Kidney epithelial cell (primary cell): ENCODE data around the gene PTPRD. TPM values are rescaled to one million over a fixed set of nuclear protein-coding genes. Genes with fewer than 3 reads are reported as not detected.

Experiments used
- DNase-seq: peaks from one replicate; pipeline ENCODE4 v3.0.0-alpha.2; 2010; ENCODE audit warnings: low read depth
- H3K27me3 ChIP-seq: 2 replicates; pipeline ENCODE4 v1.6.0; 2011; ENCODE audit warnings: low read length; ENCODE audit not compliant: control insufficient read depth, insufficient read depth
- H3K36me3 ChIP-seq: 2 replicates; pipeline ENCODE4 v1.5.1; 2011; ENCODE audit warnings: low read length; ENCODE audit not compliant: control insufficient read depth, insufficient read depth
- H3K4me3 ChIP-seq: 2 replicates; pipeline ENCODE4 v1.5.1; 2011; ENCODE audit warnings: low read depth, mild to moderate bottlenecking, control low read depth, low read length
- CTCF ChIP-seq: IDR thresholded peaks from 2 replicates; pipeline ENCODE4 v1.5.1; 2011; ENCODE audit warnings: mild to moderate bottlenecking, moderate library complexity, low read length, control low read depth, inconsistent platforms; ENCODE audit not compliant: insufficient read depth, poor library complexity, severe bottlenecking
- total RNA-seq: library from RNA; depleted of rRNA; stranded (reverse); fragments of >200 nt; gene quantifications from 2 replicates; pipeline ENCODE4 v1.2.3, GENCODE V29; 2015

The PTPRD gene
- total RNA-seq, 1 donor from 2014 or later = 18.8 TPM

- no peak for DNase-seq
- Histone ChIP-seq H3K27me3 (no peaks in the 10 kb centered on the region), H3K36me3 (no peaks in the 10 kb centered on the region), H3K4me3 (no peak overlapping the region)
- TF ChIP-seq CTCF = no peak
Measured at GRCh38 chr9:9718691-9719090, 894.1 kb downstream of the PTPRD start.

GRCh38 chr9:9679433-9679832 lies 933.4 kb downstream of the PTPRD start:
- Histone ChIP-seq H3K36me3 (no peaks in the 10 kb centered on the region), H3K4me3 (no peak overlapping the region), H3K27me3 (no peaks in the 10 kb centered on the region)
- DNase-seq = no peak
- no peak for TF ChIP-seq CTCF

- Histone ChIP-seq H3K4me3 (no peak overlapping the region), H3K36me3 (no peaks in the 10 kb centered on the region), H3K27me3 (no peaks in the 10 kb centered on the region)
- TF ChIP-seq CTCF = no peak
- no peak for DNase-seq
Measured at GRCh38 chr9:9674461-9674860, 938.3 kb downstream of the PTPRD start.

- no peak for TF ChIP-seq CTCF
- DNase-seq = no peak
- H3K27me3 ChIP-seq = no peaks in the 10 kb centered on the region
Measured at GRCh38 chr9:9670454-9670853, 942.3 kb downstream of the PTPRD start.

GRCh38 chr9:9645006-9645405 lies 967.8 kb downstream of the PTPRD start:
- DNase-seq = no peak
- Histone ChIP-seq H3K36me3 (no peaks in the 10 kb centered on the region), H3K27me3 (no peaks in the 10 kb centered on the region), H3K4me3 (no peak overlapping the region)
- TF ChIP-seq CTCF = no peak

More at GRCh38 chr9:9670454-9670853, 942.3 kb downstream of the PTPRD start:
- Histone ChIP-seq H3K36me3 (no peaks in the 10 kb centered on the region), H3K4me3 (no peak overlapping the region)

GRCh38 chr9:9631284-9631683 lies 981.5 kb downstream of the PTPRD start:
- Histone ChIP-seq H3K27me3 (no peaks in the 10 kb centered on the region), H3K36me3 (no peaks in the 10 kb centered on the region), H3K4me3 (no peak overlapping the region)
- TF ChIP-seq CTCF = no peak
- DNase-seq = no peak
